ENCODE results near the gene KPTN.

The KPTN gene

DNA sequence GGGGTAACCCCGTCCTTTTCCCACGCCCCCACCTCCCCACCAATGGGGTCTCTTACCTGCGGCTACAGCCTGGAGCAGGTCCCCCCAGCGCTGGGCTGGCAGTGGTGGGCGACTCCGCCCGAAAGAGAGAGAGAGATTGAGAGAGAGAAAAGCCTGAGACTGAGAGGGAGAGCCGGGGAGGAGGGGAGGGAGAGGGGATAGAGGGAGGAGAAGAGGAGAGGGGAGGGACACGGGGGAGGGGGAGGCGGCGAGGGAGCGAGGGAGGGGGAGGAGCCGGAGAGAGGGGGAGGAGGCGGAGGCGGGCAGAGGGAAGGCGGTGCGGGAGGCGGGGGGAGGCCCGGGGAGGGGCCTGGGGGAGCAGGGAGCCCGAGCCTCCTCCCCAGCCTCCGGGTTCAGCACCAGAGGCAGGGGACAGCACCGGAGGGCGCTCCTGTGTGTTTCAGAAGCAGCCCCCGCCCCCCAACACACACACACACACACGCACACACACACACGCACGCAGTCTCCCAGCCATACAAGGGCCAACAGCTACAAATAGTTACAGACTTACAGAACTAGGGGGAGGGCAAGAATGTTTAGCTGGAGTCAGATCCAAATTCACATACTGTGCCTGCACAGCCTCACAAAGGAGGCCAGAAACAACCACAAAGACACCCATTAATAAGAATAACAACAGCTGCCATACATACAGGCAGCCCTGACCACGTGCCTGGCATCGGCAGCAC, 12.1 kb downstream of the KPTN start, which contains the start of gene SLC8A2:
TSS of gene SLC8A2 (minus strand) at position 161 of the 725 bp plus-strand sequence. CDS start 5,490 bp downstream, outside the sequence.
- peaks cover 41% of the 10 kb centered on the region for H3K27me3 Mint-ChIP-seq (ENCODE audit: low read depth)

GRCh38 chr19:47471381-47471732, 12.7 kb downstream of the KPTN start:
- H3K27ac Mint-ChIP-seq, result no peak overlapping the region
- H3K4me1 Mint-ChIP-seq (ENCODE audit: low read depth), result peaks cover 8% of the 10 kb centered on the region
- no peaks in the 10 kb centered on the region for H3K9me3 Mint-ChIP-seq
- peaks cover 41% of the 10 kb centered on the region for H3K27me3 Mint-ChIP-seq (ENCODE audit: low read depth)
- no peak overlapping the region for H3K4me3 Mint-ChIP-seq
- no peaks in the 10 kb centered on the region for H3K36me3 Mint-ChIP-seq (ENCODE audit: low read depth)

More for the DNA sequence above, 12.1 kb downstream of the KPTN start, which contains the start of gene SLC8A2:
- H3K36me3 Mint-ChIP-seq (ENCODE audit: low read depth), result no peaks in the 10 kb centered on the region
- peaks cover 8% of the 10 kb centered on the region for H3K4me1 Mint-ChIP-seq (ENCODE audit: low read depth)
- no peak within 1 kb of the TSS for H3K27ac Mint-ChIP-seq
- H3K9me3 Mint-ChIP-seq, result no peaks in the 10 kb centered on the region
- no peak within 1 kb of the TSS for H3K4me3 Mint-ChIP-seq

GRCh38 chr19:47470447-47471195, 13.4 kb downstream of the KPTN start:
- H3K9me3 Mint-ChIP-seq, result no peaks in the 10 kb centered on the region
- no peaks in the 10 kb centered on the region for H3K36me3 Mint-ChIP-seq (ENCODE audit: low read depth)
- peaks cover 41% of the 10 kb centered on the region for H3K27me3 Mint-ChIP-seq (ENCODE audit: low read depth)
- H3K27ac Mint-ChIP-seq, result no peak overlapping the region
- H3K4me3 Mint-ChIP-seq, result peak overlapping the region; percentile 14
- peaks cover 8% of the 10 kb centered on the region for H3K4me1 Mint-ChIP-seq (ENCODE audit: low read depth)

GRCh38 chr19:47469719-47470118, 14.3 kb downstream of the KPTN start:
- Mint-ChIP-seq H3K27me3 (ENCODE audit: low read depth) (peaks cover 41% of the 10 kb centered on the region), H3K27ac (no peak overlapping the region), H3K36me3 (ENCODE audit: low read depth) (no peaks in the 10 kb centered on the region), H3K9me3 (no peaks in the 10 kb centered on the region), H3K4me1 (ENCODE audit: low read depth) (peaks cover 8% of the 10 kb centered on the region), H3K4me3 (no peak overlapping the region)

- no peak overlapping the region for H3K27ac Mint-ChIP-seq
- H3K36me3 Mint-ChIP-seq (ENCODE audit: low read depth), result no peaks in the 10 kb centered on the region
- H3K9me3 Mint-ChIP-seq, result no peaks in the 10 kb centered on the region
- peaks cover 8% of the 10 kb centered on the region for H3K4me1 Mint-ChIP-seq (ENCODE audit: low read depth)
- peaks cover 41% of the 10 kb centered on the region for H3K27me3 Mint-ChIP-seq (ENCODE audit: low read depth)
- no peak overlapping the region for H3K4me3 Mint-ChIP-seq
Measured at GRCh38 chr19:47469363-47469700, 14.7 kb downstream of the KPTN start.

GRCh38 chr19:47467914-47468313, 16.1 kb downstream of the KPTN start:
- Mint-ChIP-seq H3K4me3 (no peak overlapping the region), H3K4me1 (ENCODE audit: low read depth) (peaks cover 8% of the 10 kb centered on the region), H3K9me3 (no peaks in the 10 kb centered on the region), H3K27ac (no peak overlapping the region), H3K27me3 (ENCODE audit: low read depth) (peaks cover 41% of the 10 kb centered on the region), H3K36me3 (ENCODE audit: low read depth) (no peaks in the 10 kb centered on the region)

DNA sequence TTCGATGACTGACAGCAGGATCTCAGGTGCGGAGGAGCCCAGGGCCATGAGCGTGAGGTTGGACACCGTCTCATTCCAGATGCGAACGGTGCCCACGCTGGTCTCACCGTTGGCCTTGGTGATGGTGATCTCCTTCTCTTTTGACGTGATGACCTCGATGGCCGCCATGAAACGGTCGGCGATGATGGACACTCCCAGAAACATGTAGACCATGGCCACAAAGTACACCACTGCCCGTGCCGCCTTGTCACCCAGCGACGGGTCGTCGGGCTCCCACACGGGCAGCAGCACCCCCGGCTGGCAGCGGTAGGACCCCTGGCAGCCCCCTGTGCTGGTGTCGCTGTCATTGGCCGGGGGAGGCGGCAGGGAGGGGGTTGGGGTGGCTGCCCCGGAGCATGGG, 18.1 kb downstream of the KPTN start:
- Mint-ChIP-seq H3K4me3 (no peak overlapping the region), H3K4me1 (ENCODE audit: low read depth) (peaks cover 4% of the 10 kb centered on the region), H3K36me3 (ENCODE audit: low read depth) (no peaks in the 10 kb centered on the region), H3K27me3 (ENCODE audit: low read depth) (peaks cover 32% of the 10 kb centered on the region), H3K27ac (no peak overlapping the region), H3K9me3 (no peaks in the 10 kb centered on the region)

DNA sequence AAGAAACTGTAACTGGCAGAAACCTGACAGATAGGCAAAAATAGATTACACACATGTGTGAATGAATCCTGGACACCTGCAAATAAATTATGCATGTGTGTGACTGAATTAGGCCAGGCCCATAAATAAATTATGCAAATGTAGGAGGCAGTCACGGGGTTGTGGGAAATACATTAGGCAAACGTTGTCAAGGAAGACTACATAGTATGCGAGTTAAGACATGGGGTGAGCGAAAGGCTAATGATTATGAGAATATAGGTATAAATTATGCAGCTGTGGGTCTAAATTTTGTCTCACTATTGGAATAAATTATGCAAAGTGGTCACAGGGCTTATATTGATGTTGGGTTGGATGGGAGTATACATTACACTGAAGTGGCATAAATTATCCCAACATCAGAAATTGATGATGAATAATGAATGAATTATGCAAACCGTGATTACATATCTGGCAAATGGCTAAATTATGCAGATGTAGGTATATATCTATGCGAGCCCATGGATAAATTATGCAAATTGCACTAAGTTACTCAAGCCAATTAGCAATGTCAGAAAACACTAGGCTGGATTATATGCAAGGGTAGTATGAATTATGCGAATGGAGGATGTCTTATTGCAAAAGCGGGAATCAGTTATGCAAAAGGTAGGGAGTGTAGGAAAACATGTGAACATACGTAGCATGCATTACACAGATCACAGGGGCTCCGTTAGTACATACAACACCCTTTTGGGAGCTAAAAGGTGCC, 19.2 kb downstream of the KPTN start:
- peaks cover 2% of the 10 kb centered on the region for H3K4me1 Mint-ChIP-seq (ENCODE audit: low read depth)
- H3K27ac Mint-ChIP-seq, result no peak overlapping the region
- no peaks in the 10 kb centered on the region for H3K36me3 Mint-ChIP-seq (ENCODE audit: low read depth)
- H3K9me3 Mint-ChIP-seq, result no peaks in the 10 kb centered on the region
- H3K4me3 Mint-ChIP-seq, result no peak overlapping the region
- peaks cover 21% of the 10 kb centered on the region for H3K27me3 Mint-ChIP-seq (ENCODE audit: low read depth)

DNA sequence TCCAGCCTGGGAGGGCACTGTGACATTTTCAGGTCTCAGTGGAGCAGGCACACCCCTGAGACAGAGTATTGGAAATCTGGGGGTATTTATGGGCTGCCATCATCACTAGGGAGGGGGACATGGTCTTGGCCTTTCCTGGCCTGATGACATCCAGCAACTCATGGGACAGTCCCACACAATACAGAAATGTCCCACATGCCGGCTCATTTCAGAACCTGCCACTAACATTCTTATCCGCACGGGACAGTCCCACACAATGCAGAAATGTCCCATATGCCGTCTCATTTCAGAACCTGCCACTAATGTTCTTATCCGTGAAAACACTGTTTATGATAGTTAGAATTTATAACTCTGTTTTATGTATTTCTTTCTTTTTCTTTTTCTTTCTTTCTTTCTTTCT, 22.1 kb downstream of the KPTN start:
- no peak overlapping the region for H3K27ac Mint-ChIP-seq
- no peaks in the 10 kb centered on the region for H3K9me3 Mint-ChIP-seq
- H3K36me3 Mint-ChIP-seq (ENCODE audit: low read depth), result peaks cover 1% of the 10 kb centered on the region
- H3K27me3 Mint-ChIP-seq (ENCODE audit: low read depth), result no peaks in the 10 kb centered on the region
- peaks cover 2% of the 10 kb centered on the region for H3K4me1 Mint-ChIP-seq (ENCODE audit: low read depth)
- H3K4me3 Mint-ChIP-seq, result no peak overlapping the region

DNA sequence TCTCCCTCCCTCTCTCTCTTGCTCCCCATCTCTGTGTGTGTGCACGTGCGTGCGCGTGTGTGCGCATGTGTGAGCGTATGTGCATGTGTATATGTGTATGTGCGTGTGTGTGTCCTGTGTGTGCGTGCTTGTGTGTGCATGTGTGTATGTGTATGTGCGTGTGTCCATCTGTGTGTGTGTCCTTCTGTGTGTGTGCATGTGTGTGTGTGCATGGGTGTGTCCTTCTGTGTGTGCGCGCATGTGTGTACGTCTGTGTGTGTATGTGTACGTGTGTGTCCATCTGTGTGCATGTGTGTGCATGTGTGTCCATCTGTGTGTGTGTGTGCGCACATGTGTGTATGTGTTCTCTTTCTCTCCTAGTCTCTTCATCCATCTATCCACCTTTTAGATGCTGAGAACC, 24.5 kb downstream of the KPTN start:
- Mint-ChIP-seq H3K9me3 (peaks cover 4% of the 10 kb centered on the region), H3K27ac (no peak overlapping the region), H3K4me3 (no peak overlapping the region), H3K4me1 (ENCODE audit: low read depth) (peaks cover 2% of the 10 kb centered on the region), H3K27me3 (ENCODE audit: low read depth) (peaks cover 20% of the 10 kb centered on the region), H3K36me3 (ENCODE audit: low read depth) (peaks cover 1% of the 10 kb centered on the region)

GRCh38 chr19:47458672-47459071, 25.3 kb downstream of the KPTN start:
- Mint-ChIP-seq H3K4me3 (no peak overlapping the region), H3K4me1 (ENCODE audit: low read depth) (peaks cover 2% of the 10 kb centered on the region), H3K27me3 (ENCODE audit: low read depth) (peaks cover 28% of the 10 kb centered on the region), H3K27ac (no peak overlapping the region), H3K36me3 (ENCODE audit: low read depth) (peaks cover 1% of the 10 kb centered on the region), H3K9me3 (peaks cover 4% of the 10 kb centered on the region)

DNA sequence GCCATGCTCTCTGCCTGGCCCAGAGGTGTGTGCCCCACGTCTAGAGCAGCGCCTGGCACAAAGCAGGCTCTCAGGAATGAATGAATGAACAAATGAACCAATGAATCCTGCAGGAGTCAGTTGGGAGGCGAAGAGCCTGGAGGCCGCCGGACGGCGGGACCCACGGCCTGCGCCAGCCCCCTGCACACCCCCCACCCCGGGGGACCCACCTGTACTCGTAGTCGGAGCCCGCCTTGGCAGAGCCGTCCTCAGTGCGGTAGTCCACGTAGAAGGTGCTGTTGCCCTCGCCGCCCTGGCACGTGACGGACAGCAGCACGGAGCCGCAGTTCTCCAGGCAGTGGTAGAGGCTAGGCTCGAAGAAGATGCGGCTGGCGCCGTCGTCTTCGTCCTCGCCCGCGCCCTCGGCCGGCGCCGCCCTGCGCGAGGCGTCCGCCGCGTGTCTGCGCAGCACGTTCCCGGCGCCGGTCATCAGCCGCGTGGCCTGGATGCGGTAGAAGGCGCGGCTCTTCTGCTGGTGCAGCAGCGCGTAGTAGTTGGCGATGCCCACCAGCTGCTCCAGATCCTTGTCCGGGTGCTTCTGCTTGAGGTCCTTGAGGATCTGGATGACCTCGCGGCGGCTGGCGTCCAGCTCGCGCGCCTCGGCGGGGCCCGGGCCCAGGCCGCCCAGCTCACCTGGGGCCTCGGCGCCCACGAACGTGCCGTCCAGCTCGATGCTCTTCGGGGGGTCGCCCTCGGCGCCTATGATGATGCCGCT, 27.1 kb downstream of the KPTN start:
- Mint-ChIP-seq H3K36me3 (ENCODE audit: low read depth) (peaks cover 1% of the 10 kb centered on the region), H3K4me3 (no peak overlapping the region), H3K27ac (no peak overlapping the region)

GRCh38 chr19:47450478-47450877, 33.5 kb downstream of the KPTN start:
- Mint-ChIP-seq H3K27ac (no peak overlapping the region), H3K4me3 (no peak overlapping the region), H3K9me3 (peaks cover 2% of the 10 kb centered on the region), H3K4me1 (ENCODE audit: low read depth) (peaks cover 11% of the 10 kb centered on the region), H3K36me3 (ENCODE audit: low read depth) (no peaks in the 10 kb centered on the region), H3K27me3 (ENCODE audit: low read depth) (peaks cover 64% of the 10 kb centered on the region)

More for the DNA sequence above, 27.1 kb downstream of the KPTN start:
- Mint-ChIP-seq H3K9me3 (peaks cover 4% of the 10 kb centered on the region), H3K27me3 (ENCODE audit: low read depth) (peaks cover 35% of the 10 kb centered on the region), H3K4me1 (ENCODE audit: low read depth) (peaks cover 2% of the 10 kb centered on the region)

DNA sequence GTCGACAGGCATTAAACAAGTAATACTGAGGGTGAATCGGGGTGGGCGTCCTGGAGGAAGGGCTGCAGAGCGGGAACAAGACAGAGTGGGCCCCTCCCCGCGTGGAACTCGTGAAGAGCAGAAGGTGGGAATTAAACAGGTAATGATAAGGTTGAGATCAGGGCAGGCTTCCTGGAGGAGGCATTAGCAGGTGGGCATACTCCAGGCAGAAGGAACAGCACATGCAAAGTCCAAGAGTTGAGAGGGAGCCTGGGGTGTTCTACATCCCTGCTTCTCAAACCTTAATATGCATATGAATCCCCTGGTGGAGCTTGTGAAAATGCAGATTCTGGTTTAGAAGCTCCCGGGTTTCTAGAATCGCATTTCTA, 35.7 kb downstream of the KPTN start:
- Mint-ChIP-seq H3K27me3 (ENCODE audit: low read depth) (peaks cover 66% of the 10 kb centered on the region), H3K4me1 (ENCODE audit: low read depth) (peaks cover 27% of the 10 kb centered on the region), H3K4me3 (no peak overlapping the region), H3K36me3 (ENCODE audit: low read depth) (peaks cover 2% of the 10 kb centered on the region), H3K27ac (no peak overlapping the region), H3K9me3 (no peaks in the 10 kb centered on the region)

Measured in T-helper 1 cell treated with Interleukin-12 subunit alpha and Interleukin-12 subunit beta and Interleukin-4 antibody, amounts not matched to agents 30 μg/mL and 1 μg/mL, for 36 hours (primary cell).